ENCODE measurements around the gene CDK6. TPM values are rescaled to one million over a fixed set of nuclear protein-coding genes. Genes with fewer than 3 reads are reported as not detected.

CDK6 gene
- total and polyA plus RNA-seq, 10 of the 15 experiments (the other 5 are each of a cell fraction or from before 2014, with no cell fraction given) = 8.0 to 118 (median 45.8) TPM

- TF ChIP-seq RUNX3 (IDR thresholded peaks at IDR 0.05; ENCODE audit: low read length) = peak; percentile 58; the same call in 1 of the 2 replicates
Observed at GRCh38 chr7:92768501-92769393, 67.6 kb downstream of the CDK6 start (continued).

GRCh38 chr7:92767437-92767836 lies 68.9 kb downstream of the CDK6 start:
- ChIA-PET CTCF (interaction anchor here (0.6 to 1.5 kb wide), 3 partner anchors 13 to 20 kb away, joined by 3 to 6 read pairs (median 3); no protein-coding TSS in a partner anchor), RAD21 (ENCODE audit: unreplicated experiment) (interaction anchor here (1.0 to 1.5 kb wide), 4 partner anchors 29 to 147 kb away, joined by 3 read pairs; no protein-coding TSS in a partner anchor), POLR2A (interaction anchor here (2.2 kb wide), 1 partner anchor 16 kb away, joined by 6 read pairs; no protein-coding TSS in a partner anchor), SMC1A (ENCODE audit: uncharacterized antibody, unreplicated experiment) (interaction anchor here (0.6 to 2.8 kb wide), 11 partner anchors 9 to 146 kb away, joined by 3 to 10 read pairs (median 4); no protein-coding TSS in a partner anchor)
- in situ Hi-C loops (cut with MboI) (no loop called here), intact Hi-C loops (cut with micrococcal nuclease; ENCODE audit: unreplicated experiment) (no loop called here)
- H3K9me3 ChIP-seq (replicated peaks; ENCODE audit: control insufficient read depth, insufficient read depth, low read length) = no peaks in the 10 kb centered on the region; the same call in none of the 3 replicates
- no peaks in the 10 kb centered on the region for H4K20me1 ChIP-seq (ENCODE audit: control insufficient read depth, insufficient read depth)
- no peak for TF ChIP-seq CREM (IDR thresholded peaks at IDR 0.05; ENCODE audit: low read depth)
- no peak for TF ChIP-seq ZNF384 (IDR thresholded peaks at IDR 0.05; ENCODE audit: borderline replicate concordance, low read depth, low read length)
- no peak for TF ChIP-seq EGR1 (IDR thresholded peaks at IDR 0.05; ENCODE audit: borderline replicate concordance in 1 of 2, low read depth in 2 of 2, low read length in 2 of 2)
- no peak for TF ChIP-seq NKRF (conservative IDR thresholded peaks at IDR 0.05)
- TF ChIP-seq CBFB (IDR thresholded peaks at IDR 0.05; ENCODE audit: low read depth) = no peak
- TF ChIP-seq IRF4 (IDR thresholded peaks at IDR 0.05; ENCODE audit: low read depth, low read length) = no peak
- no peak for TF ChIP-seq EZH2 (IDR thresholded peaks at IDR 0.05; ENCODE audit: borderline replicate concordance, control insufficient read depth, low read depth, low read length)
- no peak for TF ChIP-seq CBX3 (IDR thresholded peaks at IDR 0.05; ENCODE audit: borderline replicate concordance, low read depth)
- no peak overlapping the region for H3K27ac ChIP-seq (ENCODE audit: control insufficient read depth, insufficient read depth)
- no peak overlapping the region for H3K4me2 ChIP-seq (ENCODE audit: control insufficient read depth, insufficient read depth)
- FAIRE-seq (no peak), DNase-seq (ENCODE audit: low read depth, low spot score) (no peak), ATAC-seq (no peak)
- peaks cover 26% of the 10 kb centered on the region for H3K79me2 ChIP-seq (ENCODE audit: control insufficient read depth, insufficient read depth, low read length)
- H3K27me3 ChIP-seq (replicated peaks in 1 of 2; ENCODE audit: control insufficient read depth in 2 of 2, insufficient read depth in 2 of 2, low read length in 1 of 2) = no peaks in the 10 kb centered on the region
- no peak overlapping the region for H3K9ac ChIP-seq (ENCODE audit: control insufficient read depth, insufficient read depth, low read length)
- peaks cover 3 to 7% of the 10 kb centered on the region in 2 experiments; a peak in 3 of 4 replicates for H3K36me3 ChIP-seq (ENCODE audit: control insufficient read depth in 2 of 2, insufficient read depth in 2 of 2, low read length in 1 of 2)
- no TSS peak for BruUV-seq (replicated peaks)
- H2AFZ ChIP-seq (ENCODE audit: control insufficient read depth, low read depth, low read length) = no peak overlapping the region
- peaks cover 17% of the 10 kb centered on the region for H3K4me1 ChIP-seq (ENCODE audit: control insufficient read depth, insufficient read depth, low read length)
- H3K4me3 ChIP-seq = no peak overlapping the region

Measured in GM12878 (cell line).